Adrenal gland (tissue), 5 donors: ENCODE measurements around the gene DAZL.

Experiments
- POLR2A ChIP-seq, 2 donors: fragments of 450-650 bp; IDR thresholded peaks; one replicate each; pipeline ENCODE4 v1.6.1; 2017; ENCODE audit warnings: antibody characterized with exemption in 2 of 2, mild to moderate bottlenecking in 2 of 2, moderate library complexity in 1 of 2
- TF ChIP-seq, protein P1 (sequence below), 6 experiments: fragments of 450-650 bp in 4 of 6; fragments of 200-600 bp in 2 of 6; sonication (generic) in 1 of 6; IDR thresholded peaks; 1 replicate in 5 of 6; 2 replicates in 1 of 6; pipeline versions ENCODE4 v1.5.1 to v1.8.0; 2016 to 2021; ENCODE audit warnings: antibody characterized with exemption in 6 of 6, mild to moderate bottlenecking in 2 of 6, moderate library complexity in 1 of 6
- donor health status: DM: no; HTN: no; CAD: no.

- TF ChIP-seq, protein P1, sequence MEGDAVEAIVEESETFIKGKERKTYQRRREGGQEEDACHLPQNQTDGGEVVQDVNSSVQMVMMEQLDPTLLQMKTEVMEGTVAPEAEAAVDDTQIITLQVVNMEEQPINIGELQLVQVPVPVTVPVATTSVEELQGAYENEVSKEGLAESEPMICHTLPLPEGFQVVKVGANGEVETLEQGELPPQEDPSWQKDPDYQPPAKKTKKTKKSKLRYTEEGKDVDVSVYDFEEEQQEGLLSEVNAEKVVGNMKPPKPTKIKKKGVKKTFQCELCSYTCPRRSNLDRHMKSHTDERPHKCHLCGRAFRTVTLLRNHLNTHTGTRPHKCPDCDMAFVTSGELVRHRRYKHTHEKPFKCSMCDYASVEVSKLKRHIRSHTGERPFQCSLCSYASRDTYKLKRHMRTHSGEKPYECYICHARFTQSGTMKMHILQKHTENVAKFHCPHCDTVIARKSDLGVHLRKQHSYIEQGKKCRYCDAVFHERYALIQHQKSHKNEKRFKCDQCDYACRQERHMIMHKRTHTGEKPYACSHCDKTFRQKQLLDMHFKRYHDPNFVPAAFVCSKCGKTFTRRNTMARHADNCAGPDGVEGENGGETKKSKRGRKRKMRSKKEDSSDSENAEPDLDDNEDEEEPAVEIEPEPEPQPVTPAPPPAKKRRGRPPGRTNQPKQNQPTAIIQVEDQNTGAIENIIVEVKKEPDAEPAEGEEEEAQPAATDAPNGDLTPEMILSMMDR (IDR thresholded peaks at IDR 0.05) = no peak
- no peak for TF ChIP-seq POLR2A (IDR thresholded peaks at IDR 0.05)
Observed at GRCh38 chr3:16608816-16609215, 3.6 kb upstream of the DAZL start.
